Kidney (tissue), 14 donors: ENCODE results near the gene NME5. TPM values are rescaled to one million over a fixed set of nuclear protein-coding genes. Genes with fewer than 3 reads are reported as not detected.

ENCODE experiments used
- DNase-seq, 5 donors: peaks; one replicate each; pipeline ENCODE4 v3.0.0-alpha.2; 2013 to 2020
- FAIRE-seq: peaks from 2 replicates; lab custom pipeline; 2012; peaks lifted over from hg19 to GRCh38; lab: Jason Lieb, UNC
- H3K27ac ChIP-seq, 2 donors: one replicate each; pipeline ENCODE4 v1.7.0; 2013; ENCODE audit warnings: low read depth in 2 of 2, low read length in 2 of 2, inconsistent platforms in 1 of 2
- H3K27me3 ChIP-seq: one replicate; pipeline ENCODE4 v1.7.1; 2013; ENCODE audit warnings: low read length, inconsistent platforms; ENCODE audit not compliant: control insufficient read depth, insufficient read depth
- H3K36me3 ChIP-seq, 3 donors: one replicate each; pipeline versions ENCODE4 v1.7.0 to v1.7.1; 2013; ENCODE audit warnings: low read length in 3 of 3, control low read depth in 1 of 3, inconsistent platforms in 1 of 3; ENCODE audit not compliant: insufficient read depth in 3 of 3, control insufficient read depth in 2 of 3
- H3K4me1 ChIP-seq, 3 donors: one replicate each; pipeline versions ENCODE4 v1.7.0 to v1.7.1; 2013; ENCODE audit warnings: low read length in 3 of 3, inconsistent platforms in 1 of 3, low read depth in 1 of 3; ENCODE audit not compliant: control insufficient read depth in 2 of 3, insufficient read depth in 2 of 3
- H3K4me3 ChIP-seq, 3 donors: one replicate each; pipeline versions ENCODE4 v1.7.0 to v1.8.1; 2013; ENCODE audit warnings: low read length in 3 of 3, control low read depth in 1 of 3, inconsistent platforms in 1 of 3
- H3K9ac ChIP-seq, 3 donors: one replicate each; pipeline versions ENCODE4 v1.7.0 to v1.7.1; 2013; ENCODE audit warnings: low read length in 3 of 3, control low read depth in 1 of 3, inconsistent platforms in 1 of 3
- H3K9me3 ChIP-seq, 3 donors: one replicate each; pipeline versions ENCODE4 v1.7.0 to v1.7.1; 2013; ENCODE audit warnings: low read length in 3 of 3, control low read depth in 1 of 3, inconsistent platforms in 1 of 3; ENCODE audit not compliant: control insufficient read depth in 2 of 3, insufficient read depth in 1 of 3
- CTCF ChIP-seq: IDR thresholded peaks from 3 replicates; pipeline ENCODE4 v1.5.1; 2012; ENCODE audit warnings: mild to moderate bottlenecking, moderate library complexity, borderline replicate concordance; ENCODE audit not compliant: insufficient read depth; ENCODE audit errors: extremely low read depth
- intact Hi-C: fragments of 100-400 bp; cut with DNase I; formaldehyde crosslinking; loops from one replicate; pipeline ENCODE4 v1.11.1; 2022
- polyA plus RNA-seq: library from polyadenylated mRNA; stranded (reverse); fragments of 350-450 nt; fragmentation: Illumina TruSeq; extraction: RNeasy Lipid Tissue Mini Kit (QIAGEN cat#74804); gene quantifications from one replicate; pipeline ENCODE4 v1.2.3, GENCODE V29; 2014; ENCODE audit warnings: low read depth, low replicate concordance; ENCODE audit not compliant: insufficient read depth
- total RNA-seq: library from RNA; stranded (reverse); fragmentation: NEBNext Ultra II Directional; extraction: Animal tissue kit (Norgen Biotek cat#: 25700); gene quantifications from one replicate; pipeline ENCODE4 v1.2.1, GENCODE V29; 2021
- donor health status: control.
- donor health status: control.
- donor health status: control.
- donor health status: control.
- donor health status: control.
- donor health status: DM: yes; HTN: yes; CAD: no.
- donor health status: Normal renal cell carcinoma (clear cell type).

Gene NME5
- total and polyA plus RNA-seq, 2 donors from 2014 or later = 20.6 to 30.2 TPM

- H3K9me3 ChIP-seq = no peaks in the 10 kb centered on the region
- no peaks in the 10 kb centered on the region for H3K36me3 ChIP-seq
- no peaks in the 10 kb centered on the region for H3K27me3 ChIP-seq
- DNase-seq (no peak), FAIRE-seq (peak; percentile 3)
- no peak for TF ChIP-seq CTCF
- no peak overlapping the region for H3K27ac ChIP-seq
- no peaks in the 10 kb centered on the region for H3K4me1 ChIP-seq
- no peak overlapping the region for H3K4me3 ChIP-seq
- intact Hi-C loops = no loop called here
- H3K9ac ChIP-seq = no peak overlapping the region
Observed at GRCh38 chr5:138115254-138115653, 24.0 kb downstream of the NME5 start.

DNA sequence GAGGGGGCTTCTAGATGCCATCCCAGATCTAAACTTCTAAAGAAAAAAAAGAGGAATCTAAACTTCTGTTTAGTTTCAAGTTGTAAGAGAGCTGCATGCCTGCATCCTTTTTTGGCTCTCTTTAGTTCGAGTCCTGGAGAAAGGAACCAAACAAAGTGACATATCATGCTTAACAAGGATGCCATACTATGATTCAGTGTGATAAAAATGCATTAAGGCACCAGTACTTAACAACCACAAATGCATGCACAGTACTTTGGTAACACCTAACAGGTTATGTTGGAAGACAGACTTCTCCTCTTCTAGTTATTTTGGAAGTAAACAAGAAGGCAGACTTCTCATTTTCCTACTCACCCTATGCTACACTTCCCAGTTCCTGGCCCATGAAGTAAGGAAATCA is 27.3 kb downstream of the NME5 start:
- FAIRE-seq (no peak), DNase-seq (no peak)
- TF ChIP-seq CTCF = no peak
- Histone ChIP-seq H3K27me3 (no peaks in the 10 kb centered on the region), H3K4me1 (no peaks in the 10 kb centered on the region), H3K9ac (no peak overlapping the region), H3K4me3 (no peak overlapping the region), H3K36me3 (no peaks in the 10 kb centered on the region), H3K9me3 (no peaks in the 10 kb centered on the region), H3K27ac (no peak overlapping the region)
- intact Hi-C loops = no loop called here

GRCh38 chr5:138111181-138111580 is 28.0 kb downstream of the NME5 start:
- no peaks in the 10 kb centered on the region for H3K27me3 ChIP-seq
- H3K27ac ChIP-seq = no peak overlapping the region
- no peaks in the 10 kb centered on the region for H3K9me3 ChIP-seq
- H3K9ac ChIP-seq = no peak overlapping the region
- intact Hi-C loops = no loop called here
- FAIRE-seq = no peak
- no peaks in the 10 kb centered on the region for H3K4me1 ChIP-seq
- no peaks in the 10 kb centered on the region for H3K36me3 ChIP-seq
- H3K4me3 ChIP-seq = no peak overlapping the region
- no peak for DNase-seq
- TF ChIP-seq CTCF = no peak
